22Rv1 (cell line): Measurements from ENCODE around the gene USP14.

Source experiments
- H3K27ac ChIP-seq: fragments of 450-650 bp; 2 replicates; pipeline ENCODE4 v1.5.1; 2017
- ZFX ChIP-seq: fragments of 450-650 bp; IDR thresholded peaks from 2 replicates; pipeline ENCODE4 v1.6.1; 2017; ENCODE audit warnings: antibody characterized with exemption, borderline replicate concordance
- TF ChIP-seq, protein P1 (sequence below): fragments of 450-650 bp; IDR thresholded peaks from 2 replicates; pipeline ENCODE4 v1.5.1; 2017; ENCODE audit warnings: mild to moderate bottlenecking

The USP14 gene

DNA sequence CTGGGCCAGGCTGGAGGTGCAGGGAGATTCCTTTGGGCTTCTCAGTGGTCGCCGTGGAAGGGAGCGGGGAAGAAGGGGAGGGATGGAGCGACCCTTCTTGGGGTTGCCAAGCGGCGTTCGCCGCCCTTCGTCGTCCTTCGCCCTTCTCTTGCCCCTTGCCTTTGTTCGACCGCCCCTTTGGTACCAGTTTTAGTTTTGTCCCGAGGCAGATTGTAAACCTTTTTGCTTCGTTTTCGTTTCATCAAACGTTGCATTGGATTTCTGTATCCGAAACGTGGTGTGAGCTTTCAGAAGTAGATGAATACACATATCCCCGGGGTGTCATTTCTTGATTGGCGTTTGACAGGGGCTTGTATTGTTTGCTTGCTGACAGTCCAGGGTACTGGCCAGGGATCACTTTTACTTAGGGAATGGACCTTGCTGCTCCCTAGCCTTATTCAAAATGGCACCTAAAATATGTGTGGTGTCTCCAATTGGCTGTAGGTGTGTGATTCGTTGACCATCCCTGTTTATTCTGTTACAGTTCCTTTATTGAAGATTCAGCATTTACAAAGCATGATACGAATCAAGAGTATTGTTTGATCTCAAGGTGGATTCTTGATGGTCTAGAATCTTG is 788 bp downstream of the USP14 start:
- TF ChIP-seq ZFX: no peak
- TF ChIP-seq, protein P1, sequence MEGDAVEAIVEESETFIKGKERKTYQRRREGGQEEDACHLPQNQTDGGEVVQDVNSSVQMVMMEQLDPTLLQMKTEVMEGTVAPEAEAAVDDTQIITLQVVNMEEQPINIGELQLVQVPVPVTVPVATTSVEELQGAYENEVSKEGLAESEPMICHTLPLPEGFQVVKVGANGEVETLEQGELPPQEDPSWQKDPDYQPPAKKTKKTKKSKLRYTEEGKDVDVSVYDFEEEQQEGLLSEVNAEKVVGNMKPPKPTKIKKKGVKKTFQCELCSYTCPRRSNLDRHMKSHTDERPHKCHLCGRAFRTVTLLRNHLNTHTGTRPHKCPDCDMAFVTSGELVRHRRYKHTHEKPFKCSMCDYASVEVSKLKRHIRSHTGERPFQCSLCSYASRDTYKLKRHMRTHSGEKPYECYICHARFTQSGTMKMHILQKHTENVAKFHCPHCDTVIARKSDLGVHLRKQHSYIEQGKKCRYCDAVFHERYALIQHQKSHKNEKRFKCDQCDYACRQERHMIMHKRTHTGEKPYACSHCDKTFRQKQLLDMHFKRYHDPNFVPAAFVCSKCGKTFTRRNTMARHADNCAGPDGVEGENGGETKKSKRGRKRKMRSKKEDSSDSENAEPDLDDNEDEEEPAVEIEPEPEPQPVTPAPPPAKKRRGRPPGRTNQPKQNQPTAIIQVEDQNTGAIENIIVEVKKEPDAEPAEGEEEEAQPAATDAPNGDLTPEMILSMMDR: no peak
- H3K27ac ChIP-seq: peak overlapping the region; percentile 78

DNA sequence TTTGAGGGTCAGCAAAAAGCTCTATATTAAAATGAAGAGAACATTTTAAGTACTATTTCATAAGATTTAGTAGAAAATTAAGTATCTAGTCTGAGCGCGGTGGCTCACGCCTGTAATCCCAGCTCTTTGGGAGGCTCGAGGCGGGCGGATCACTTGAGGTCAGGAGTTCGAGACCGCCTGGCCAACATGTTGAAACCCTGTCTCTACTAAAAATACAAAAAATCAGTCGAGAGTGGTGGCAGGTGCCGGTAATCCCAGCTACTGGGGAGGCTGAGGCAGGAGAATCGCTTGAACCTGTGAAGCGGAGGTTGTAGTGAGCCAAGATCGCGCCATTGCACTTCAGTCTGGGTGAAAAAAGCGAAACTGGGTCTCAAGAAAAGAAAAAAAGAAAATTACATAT is 1.6 kb downstream of the USP14 start:
- no peak overlapping the region for H3K27ac ChIP-seq
- TF ChIP-seq, protein P1: no peak
- no peak for TF ChIP-seq ZFX

DNA sequence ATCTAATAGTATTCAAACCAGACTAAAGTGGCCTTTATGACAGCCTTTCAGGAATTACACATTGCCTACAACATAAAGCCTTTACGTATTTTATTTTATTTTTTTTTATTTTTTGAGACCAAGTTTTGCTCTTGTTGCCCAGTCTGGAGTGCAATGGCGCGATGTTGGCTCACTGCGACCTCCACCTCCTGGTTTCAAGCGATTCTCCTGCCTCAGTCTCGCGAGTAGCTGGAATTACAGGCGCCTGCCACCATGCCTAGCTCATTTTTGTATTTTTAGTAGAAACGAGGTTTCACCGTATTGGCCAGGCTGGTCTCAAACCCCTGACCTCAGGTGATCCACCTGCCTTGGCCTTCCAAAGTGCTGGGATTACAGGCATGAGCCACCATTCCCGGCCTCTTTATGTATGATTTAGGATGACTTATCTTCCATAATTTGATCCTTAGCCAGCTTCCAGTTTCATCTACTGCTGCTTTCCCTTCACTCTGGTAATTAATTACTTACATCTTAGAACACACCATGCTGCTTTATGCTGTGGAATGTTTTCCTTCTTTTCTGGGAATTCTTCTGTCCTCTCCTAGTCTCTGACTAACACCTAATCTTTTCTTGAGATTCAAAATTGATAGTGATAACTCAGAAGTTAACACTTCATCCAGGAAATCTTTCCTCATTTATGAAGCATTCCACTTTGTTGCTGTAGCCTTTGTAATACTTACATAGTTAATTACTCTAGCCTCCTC is 2.6 kb downstream of the USP14 start:
- no peak overlapping the region for H3K27ac ChIP-seq

DNA sequence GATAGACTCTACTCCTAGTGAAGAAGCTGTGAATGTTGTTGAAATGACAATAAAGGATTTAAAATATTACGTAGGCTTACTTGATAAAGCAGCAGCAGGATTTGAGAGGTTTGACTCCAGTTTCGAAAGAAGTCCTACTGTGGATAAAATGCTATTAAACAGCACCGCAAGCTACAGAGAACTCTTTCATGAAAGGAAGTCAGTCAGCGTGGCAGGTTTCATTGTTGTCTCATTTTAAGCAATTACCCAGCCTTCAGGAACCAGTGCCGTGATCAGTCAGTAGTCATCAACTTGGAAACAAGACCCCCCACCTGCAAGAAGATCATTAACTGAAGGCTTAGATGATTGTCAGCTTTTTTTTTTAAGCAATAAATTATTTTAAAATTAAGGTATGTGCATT is 14.0 kb downstream of the USP14 start:
- TF ChIP-seq, protein P1: no peak
- no peak for TF ChIP-seq ZFX

More for the DNA sequence above, 2.6 kb downstream of the USP14 start:
- TF ChIP-seq ZFX: no peak
- TF ChIP-seq, protein P1: no peak

DNA sequence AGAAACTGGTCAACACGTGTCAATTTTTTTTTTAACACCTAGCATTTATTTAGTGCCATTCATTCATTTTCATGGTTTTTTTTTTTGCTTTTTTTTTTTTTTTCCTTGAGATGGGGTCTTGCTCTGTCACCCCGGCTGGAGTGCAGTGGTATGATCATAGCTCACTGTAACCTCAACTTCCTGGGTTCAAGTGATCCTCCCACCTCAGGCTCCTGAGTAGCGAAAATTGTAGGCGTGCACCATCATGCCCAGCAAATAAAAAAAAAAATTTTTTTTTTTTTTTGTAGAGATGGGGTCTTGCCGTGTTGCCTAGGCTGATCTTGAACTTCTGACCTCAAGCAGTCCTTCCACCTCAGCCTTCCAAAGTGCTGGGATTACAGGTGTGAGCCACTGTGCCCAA is 21.1 kb downstream of the USP14 start:
- TF ChIP-seq, protein P1: no peak
- no peak for TF ChIP-seq ZFX
- H3K27ac ChIP-seq: no peak overlapping the region

More for the DNA sequence above, 14.0 kb downstream of the USP14 start:
- H3K27ac ChIP-seq: no peak overlapping the region

DNA sequence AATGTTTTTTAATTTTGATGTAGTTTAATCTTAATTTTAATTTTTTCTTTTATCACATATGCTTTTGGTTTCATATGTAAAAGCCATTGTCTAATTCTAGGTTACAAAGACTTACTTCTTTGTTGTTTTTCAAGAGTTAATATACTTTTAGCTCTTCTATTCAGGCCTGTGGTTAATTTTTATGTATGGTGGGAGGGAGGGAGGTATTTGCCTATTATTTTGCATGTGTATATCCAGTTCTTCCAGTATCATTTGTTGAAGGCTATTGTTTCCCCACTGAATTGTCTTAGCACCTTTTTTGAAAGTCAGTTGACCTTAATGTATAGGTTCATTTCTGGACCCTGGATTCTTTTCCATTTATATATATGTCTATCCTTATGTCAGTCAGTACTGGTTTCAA is 23.4 kb downstream of the USP14 start:
- H3K27ac ChIP-seq: no peak overlapping the region
- TF ChIP-seq ZFX: no peak
- TF ChIP-seq, protein P1: no peak

DNA sequence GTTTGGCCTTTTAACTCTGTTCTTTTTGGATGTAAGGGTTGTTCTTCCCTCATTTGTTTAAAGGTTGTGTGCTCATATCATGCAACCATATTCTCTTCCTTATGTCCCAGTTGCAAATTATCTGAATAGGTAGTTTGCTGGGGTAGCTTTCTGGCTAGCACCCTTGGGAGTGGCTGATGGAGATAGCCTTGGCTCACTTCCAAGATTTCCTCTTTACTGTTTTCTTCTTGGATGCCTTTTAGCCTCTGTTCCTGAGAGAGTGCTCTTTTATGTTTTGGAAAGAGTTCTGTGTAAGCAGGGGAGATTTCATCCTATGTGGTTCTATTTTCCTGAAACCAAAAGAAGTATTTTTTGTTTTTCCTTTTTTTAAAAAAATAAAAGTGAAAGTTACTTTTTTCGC is 25.4 kb downstream of the USP14 start:
- TF ChIP-seq, protein P1: no peak
- TF ChIP-seq ZFX: no peak
- no peak overlapping the region for H3K27ac ChIP-seq
